ENCODE data around the gene DMAC2. TPM values are rescaled to one million over a fixed set of nuclear protein-coding genes. Genes with fewer than 3 reads are reported as not detected.

The DMAC2 gene
- total RNA-seq, 1 donor from 2014 or later, result 28.0 TPM

GRCh38 chr19:41421314-41421713 is 18.4 kb downstream of the DMAC2 start:
- Mint-ChIP-seq H3K4me3 (ENCODE audit: unreplicated experiment) (no peak overlapping the region), H3K4me1 (ENCODE audit: low read depth) (no peaks in the 10 kb centered on the region), H3K36me3 (ENCODE audit: low read depth) (peaks cover 31% of the 10 kb centered on the region), H3K27me3 (ENCODE audit: low read depth) (no peaks in the 10 kb centered on the region), H3K27ac (ENCODE audit: unreplicated experiment) (no peak overlapping the region), H3K9me3 (ENCODE audit: low read depth) (no peaks in the 10 kb centered on the region)
- no peak for DNase-seq (ENCODE audit: low spot score)
- no peak for TF ChIP-seq CTCF (IDR thresholded peaks at IDR 0.05)

- no peak for DNase-seq (ENCODE audit: low spot score)
- H3K27ac Mint-ChIP-seq (ENCODE audit: unreplicated experiment), result no peak overlapping the region
These were observed 19.4 kb downstream of the DMAC2 start for GRCh38 chr19:41420101-41420880.

GRCh38 chr19:41416194-41416674 is 23.5 kb downstream of the DMAC2 start:
- no peak for TF ChIP-seq CTCF (IDR thresholded peaks at IDR 0.05)
- no peaks in the 10 kb centered on the region for H3K27me3 Mint-ChIP-seq (ENCODE audit: low read depth)
- H3K4me3 Mint-ChIP-seq (ENCODE audit: unreplicated experiment), result no peak overlapping the region
- no peak overlapping the region for H3K27ac Mint-ChIP-seq (ENCODE audit: unreplicated experiment)
- H3K4me1 Mint-ChIP-seq (ENCODE audit: low read depth), result no peaks in the 10 kb centered on the region
- DNase-seq (ENCODE audit: low spot score), result no peak
- H3K9me3 Mint-ChIP-seq (ENCODE audit: low read depth), result no peaks in the 10 kb centered on the region
- peaks cover 29% of the 10 kb centered on the region for H3K36me3 Mint-ChIP-seq (ENCODE audit: low read depth)

More at GRCh38 chr19:41420101-41420880, 19.4 kb downstream of the DMAC2 start:
- Mint-ChIP-seq H3K27me3 (ENCODE audit: low read depth) (no peaks in the 10 kb centered on the region), H3K4me1 (ENCODE audit: low read depth) (no peaks in the 10 kb centered on the region), H3K9me3 (ENCODE audit: low read depth) (no peaks in the 10 kb centered on the region), H3K4me3 (ENCODE audit: unreplicated experiment) (no peak overlapping the region), H3K36me3 (ENCODE audit: low read depth) (peaks cover 31% of the 10 kb centered on the region)
- TF ChIP-seq CTCF (IDR thresholded peaks at IDR 0.05), result no peak

- Mint-ChIP-seq H3K4me1 (ENCODE audit: low read depth) (no peaks in the 10 kb centered on the region), H3K4me3 (ENCODE audit: unreplicated experiment) (no peak overlapping the region), H3K36me3 (ENCODE audit: low read depth) (peaks cover 26% of the 10 kb centered on the region), H3K9me3 (ENCODE audit: low read depth) (no peaks in the 10 kb centered on the region), H3K27me3 (ENCODE audit: low read depth) (no peaks in the 10 kb centered on the region), H3K27ac (ENCODE audit: unreplicated experiment) (no peak overlapping the region)
- no peak for DNase-seq (ENCODE audit: low spot score)
- no peak for TF ChIP-seq CTCF (IDR thresholded peaks at IDR 0.05)
These were observed 24.5 kb downstream of the DMAC2 start for GRCh38 chr19:41415154-41415571.

- Mint-ChIP-seq H3K4me3 (ENCODE audit: unreplicated experiment) (no peak overlapping the region), H3K4me1 (ENCODE audit: low read depth) (peaks cover 1% of the 10 kb centered on the region), H3K9me3 (ENCODE audit: low read depth) (no peaks in the 10 kb centered on the region), H3K27me3 (ENCODE audit: low read depth) (no peaks in the 10 kb centered on the region), H3K27ac (ENCODE audit: unreplicated experiment) (no peak overlapping the region), H3K36me3 (ENCODE audit: low read depth) (peaks cover 26% of the 10 kb centered on the region)
- no peak for TF ChIP-seq CTCF (IDR thresholded peaks at IDR 0.05)
- DNase-seq (ENCODE audit: low spot score), result no peak
These were observed 25.3 kb downstream of the DMAC2 start for GRCh38 chr19:41414461-41414860.
